ENCODE data around the gene FRMD4B.

The FRMD4B gene

DNA sequence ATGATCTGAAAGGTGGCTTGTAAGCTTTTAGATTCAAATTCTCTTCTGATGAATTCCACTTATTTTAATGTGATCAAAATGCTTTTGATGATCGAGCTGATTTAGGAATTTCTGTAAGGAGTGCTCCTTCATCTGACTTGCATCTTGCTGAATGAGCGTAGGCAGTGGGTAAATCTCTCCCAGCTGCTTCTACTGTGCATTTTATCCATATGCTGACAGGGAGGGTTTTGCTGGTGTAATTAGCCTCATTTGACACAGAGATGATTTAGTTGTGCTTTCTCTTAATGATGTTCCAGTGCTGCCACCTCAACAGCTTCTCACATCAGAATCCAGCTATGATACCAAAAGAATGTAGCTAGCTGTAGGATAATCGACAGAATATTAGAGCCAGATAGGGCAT lies 259.7 kb downstream of the FRMD4B start:
- TF ChIP-seq, protein P1, sequence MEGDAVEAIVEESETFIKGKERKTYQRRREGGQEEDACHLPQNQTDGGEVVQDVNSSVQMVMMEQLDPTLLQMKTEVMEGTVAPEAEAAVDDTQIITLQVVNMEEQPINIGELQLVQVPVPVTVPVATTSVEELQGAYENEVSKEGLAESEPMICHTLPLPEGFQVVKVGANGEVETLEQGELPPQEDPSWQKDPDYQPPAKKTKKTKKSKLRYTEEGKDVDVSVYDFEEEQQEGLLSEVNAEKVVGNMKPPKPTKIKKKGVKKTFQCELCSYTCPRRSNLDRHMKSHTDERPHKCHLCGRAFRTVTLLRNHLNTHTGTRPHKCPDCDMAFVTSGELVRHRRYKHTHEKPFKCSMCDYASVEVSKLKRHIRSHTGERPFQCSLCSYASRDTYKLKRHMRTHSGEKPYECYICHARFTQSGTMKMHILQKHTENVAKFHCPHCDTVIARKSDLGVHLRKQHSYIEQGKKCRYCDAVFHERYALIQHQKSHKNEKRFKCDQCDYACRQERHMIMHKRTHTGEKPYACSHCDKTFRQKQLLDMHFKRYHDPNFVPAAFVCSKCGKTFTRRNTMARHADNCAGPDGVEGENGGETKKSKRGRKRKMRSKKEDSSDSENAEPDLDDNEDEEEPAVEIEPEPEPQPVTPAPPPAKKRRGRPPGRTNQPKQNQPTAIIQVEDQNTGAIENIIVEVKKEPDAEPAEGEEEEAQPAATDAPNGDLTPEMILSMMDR (IDR thresholded peaks at IDR 0.05; ENCODE audit: borderline replicate concordance, control extremely low read depth, extremely low read depth, insufficient read depth, missing control alignments) = no peak
- in situ Hi-C loops (cut with MboI; ENCODE audit: low sequenced_read_pairs, unreplicated experiment) = no loop called here
- DNase-seq (ENCODE audit: low spot score) = no peak

DNA sequence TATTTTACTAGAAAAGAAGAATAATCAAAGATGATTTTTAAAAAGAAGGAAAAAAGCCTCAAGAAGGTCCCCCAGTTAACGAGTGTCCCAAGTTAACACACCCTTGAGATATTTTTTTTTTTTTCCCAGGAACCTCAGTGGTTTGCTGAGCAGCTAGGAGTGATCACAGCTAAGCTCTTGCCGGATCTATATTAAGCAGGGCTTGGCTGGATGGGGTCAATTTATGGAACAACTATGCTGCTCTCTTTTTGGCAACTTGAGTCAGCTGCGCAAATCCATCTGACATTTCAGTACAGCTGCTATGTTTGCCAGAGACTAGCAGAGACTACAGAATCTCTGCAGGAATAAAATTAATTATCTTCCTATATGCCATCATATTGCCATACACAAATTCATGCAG lies 263.5 kb downstream of the FRMD4B start, which contains the start of gene LMOD3:
Gene LMOD3 (minus strand): TSS at position 193 of the 400 bp plus-strand sequence. CDS start 209 bp downstream, outside the sequence.
- TF ChIP-seq, protein P1 (IDR thresholded peaks at IDR 0.05; ENCODE audit: borderline replicate concordance, control extremely low read depth, extremely low read depth, insufficient read depth, missing control alignments) = no peak
- in situ Hi-C loops (cut with MboI; ENCODE audit: low sequenced_read_pairs, unreplicated experiment) = no loop called here
- DNase-seq (ENCODE audit: low spot score) = no peak

DNA sequence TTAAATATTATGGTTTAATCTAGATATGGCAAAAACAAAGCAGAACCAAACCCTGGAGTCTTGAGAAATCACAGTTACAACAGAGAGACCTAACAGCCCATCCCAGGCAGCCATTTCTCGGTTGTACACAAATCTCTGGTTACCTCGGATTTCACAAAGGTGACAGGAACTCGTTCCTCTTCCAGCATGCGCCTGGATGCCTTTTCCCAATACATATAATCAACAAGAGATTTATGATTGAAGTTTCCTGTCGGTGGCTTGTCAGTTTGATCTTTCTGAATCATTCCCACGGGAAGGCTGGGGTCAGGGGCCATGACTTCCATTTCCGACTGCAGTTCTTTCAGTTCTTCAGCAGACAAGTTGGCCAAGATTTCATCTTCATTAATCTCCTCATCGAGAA lies 263.9 kb downstream of the FRMD4B start:
- in situ Hi-C loops (cut with MboI; ENCODE audit: low sequenced_read_pairs, unreplicated experiment) = no loop called here
- no peak for DNase-seq (ENCODE audit: low spot score)
- TF ChIP-seq, protein P1 (IDR thresholded peaks at IDR 0.05; ENCODE audit: borderline replicate concordance, control extremely low read depth, extremely low read depth, insufficient read depth, missing control alignments) = no peak

DNA sequence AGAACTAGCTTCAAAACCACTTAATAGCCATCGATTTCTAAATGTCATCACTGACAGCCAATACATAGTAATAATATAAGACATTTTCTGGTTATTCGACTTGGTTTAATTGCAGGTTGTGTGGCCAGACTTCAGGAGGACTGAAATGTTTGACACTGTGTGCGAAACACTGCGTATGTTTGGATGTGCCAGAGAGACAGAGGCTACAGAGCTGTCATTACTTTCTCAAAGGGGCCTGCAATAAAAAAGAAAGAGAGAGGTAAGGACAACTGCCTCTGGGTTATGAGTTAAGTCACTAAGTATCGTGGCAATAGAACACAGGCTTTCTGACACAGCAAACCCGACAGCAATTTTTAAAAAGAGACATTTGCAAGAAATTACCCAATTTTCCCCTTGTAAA lies 264.4 kb downstream of the FRMD4B start:
- TF ChIP-seq, protein P1 (IDR thresholded peaks at IDR 0.05; ENCODE audit: borderline replicate concordance, control extremely low read depth, extremely low read depth, insufficient read depth, missing control alignments) = no peak
- DNase-seq (ENCODE audit: low spot score) = no peak
- in situ Hi-C loops (cut with MboI; ENCODE audit: low sequenced_read_pairs, unreplicated experiment) = no loop called here

DNA sequence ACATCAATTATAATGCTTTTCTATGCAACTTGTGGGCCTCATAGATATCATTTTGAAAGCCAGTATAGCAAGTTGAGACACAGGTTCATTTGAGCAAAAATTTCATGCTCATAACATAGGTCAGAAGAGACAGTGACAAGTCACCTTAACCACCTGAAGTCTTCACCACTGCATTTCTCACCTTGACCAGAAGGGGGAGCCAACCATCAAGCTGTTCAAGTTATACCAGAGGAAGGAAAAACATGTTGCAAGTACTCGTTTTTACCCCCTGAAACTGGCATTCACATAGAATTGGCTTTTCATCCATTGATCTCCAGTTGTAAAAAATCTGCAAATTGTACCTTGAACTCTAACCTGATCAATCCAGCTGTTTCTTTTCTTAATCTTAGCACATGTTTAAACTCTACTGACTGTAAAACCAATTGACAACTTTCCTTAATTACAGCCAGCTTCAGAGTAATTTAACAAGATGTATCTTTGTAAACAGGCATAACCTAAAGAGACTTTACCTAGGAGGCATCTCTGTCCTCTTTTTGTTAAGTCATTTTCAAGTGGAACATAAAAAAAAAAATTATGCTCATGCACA lies 264.9 kb downstream of the FRMD4B start:
- in situ Hi-C loops (cut with MboI; ENCODE audit: low sequenced_read_pairs, unreplicated experiment) = no loop called here
- TF ChIP-seq, protein P1 (IDR thresholded peaks at IDR 0.05; ENCODE audit: borderline replicate concordance, control extremely low read depth, extremely low read depth, insufficient read depth, missing control alignments) = peak; percentile 83

More for the DNA sequence above, 264.9 kb downstream of the FRMD4B start:
- DNase-seq (ENCODE audit: low spot score) = peak; percentile 55
